Activated naive CD4-positive, alpha-beta T cell treated with anti-CD3 and anti-CD28 coated beads, Interleukin-2, amount 50 U/mL, for 72 hours (primary cell): ENCODE measurements around the gene ARVCF. TPM values are rescaled to one million over a fixed set of nuclear protein-coding genes. Genes with fewer than 3 reads are reported as not detected.

Experiments
- ATAC-seq, 2 donors: fragments of 150-1000 bp; cut with Tn5 transposase; 2 replicates each; pipeline ENCODE4 v1.10.0; 2021; ENCODE audit warnings: mild to moderate bottlenecking in 2 of 2, moderate library complexity in 2 of 2
- DNase-seq, 2 donors: peaks; one replicate each; pipeline ENCODE4 v3.0.0; 2021 to 2022; ENCODE audit warnings: low spot score in 2 of 2
- H3K27ac Mint-ChIP-seq, 2 donors: one replicate each; pipeline ENCODE4 v1.8.0; 2022; ENCODE audit warnings: mild to moderate bottlenecking in 2 of 2, mixed read lengths in 2 of 2
- H3K36me3 Mint-ChIP-seq, 2 donors: one replicate each; pipeline ENCODE4 v1.8.0; 2022; ENCODE audit warnings: mixed read lengths in 2 of 2
- H3K9me3 Mint-ChIP-seq, 2 donors: one replicate each; pipeline ENCODE4 v1.8.0; 2022; ENCODE audit warnings: mixed read lengths in 2 of 2
- total RNA-seq, 2 donors: library from RNA; stranded (reverse); gene quantifications; one replicate each; pipeline ENCODE4 v1.2.3, GENCODE V29; 2022

The ARVCF gene
- total RNA-seq, 2 donors from 2014 or later = 1.9 to 4.3 TPM

- Mint-ChIP-seq H3K36me3 (no peaks in the 10 kb centered on the region), H3K27ac (no peak overlapping the region), H3K9me3 (no peaks in the 10 kb centered on the region)
- DNase-seq = no peak
- no peak for ATAC-seq
These were observed 3.8 kb downstream of the ARVCF start for GRCh38 chr22:20012741-20013331.

- Mint-ChIP-seq H3K9me3 (no peaks in the 10 kb centered on the region), H3K27ac (peak overlapping the region in 1 of 2 donors; percentile 26), H3K36me3 (no peaks in the 10 kb centered on the region)
- DNase-seq = no peak
- ATAC-seq = no peak
These were observed 4.5 kb downstream of the ARVCF start for GRCh38 chr22:20011993-20012740.

- DNase-seq (no peak), ATAC-seq (no peak)
- Mint-ChIP-seq H3K27ac (peak overlapping the region in 1 of 2 donors; percentile 7), H3K9me3 (no peaks in the 10 kb centered on the region), H3K36me3 (no peaks in the 10 kb centered on the region)
These were observed 5.3 kb downstream of the ARVCF start for GRCh38 chr22:20011123-20011992.

- no peaks in the 10 kb centered on the region for H3K36me3 Mint-ChIP-seq
- ATAC-seq = peak in 1 of 2 donors; percentile 68
These were observed 6.1 kb downstream of the ARVCF start for GRCh38 chr22:20010307-20011122.

GRCh38 chr22:20009582-20010306 lies 6.9 kb downstream of the ARVCF start:
- Mint-ChIP-seq H3K27ac (peak overlapping the region in 1 of 2 donors; percentile 7), H3K9me3 (no peaks in the 10 kb centered on the region), H3K36me3 (no peaks in the 10 kb centered on the region)
- ATAC-seq (no peak), DNase-seq (no peak)

More at GRCh38 chr22:20010307-20011122, 6.1 kb downstream of the ARVCF start:
- peak overlapping the region in 1 of 2 donors; percentile 7 for H3K27ac Mint-ChIP-seq
- no peak for DNase-seq
- no peaks in the 10 kb centered on the region for H3K9me3 Mint-ChIP-seq

GRCh38 chr22:20009018-20009491 lies 7.6 kb downstream of the ARVCF start:
- H3K27ac Mint-ChIP-seq = peak overlapping the region in 1 of 2 donors; percentile 28
- no peak for ATAC-seq
- H3K9me3 Mint-ChIP-seq = no peaks in the 10 kb centered on the region
- no peak for DNase-seq
- H3K36me3 Mint-ChIP-seq = no peaks in the 10 kb centered on the region

- DNase-seq = no peak
- ATAC-seq = no peak
- H3K27ac Mint-ChIP-seq = peak overlapping the region in 1 of 2 donors; percentile 28
- H3K36me3 Mint-ChIP-seq = no peaks in the 10 kb centered on the region
- H3K9me3 Mint-ChIP-seq = peaks cover 3 to 4% of the 10 kb centered on the region in 2 donors
These were observed 8.2 kb downstream of the ARVCF start for GRCh38 chr22:20008221-20008995.

GRCh38 chr22:20004464-20004863 lies 12.2 kb downstream of the ARVCF start:
- Mint-ChIP-seq H3K36me3 (peaks cover 0 to 4% of the 10 kb centered on the region in 2 donors), H3K27ac (no peak overlapping the region), H3K9me3 (peaks cover 9 to 11% of the 10 kb centered on the region in 2 donors)
- ATAC-seq (no peak), DNase-seq (no peak)

- Mint-ChIP-seq H3K27ac (no peak overlapping the region), H3K9me3 (peaks cover 9 to 11% of the 10 kb centered on the region in 2 donors), H3K36me3 (peaks cover 0 to 4% of the 10 kb centered on the region in 2 donors)
- ATAC-seq = no peak
- DNase-seq = no peak
These were observed 13.3 kb downstream of the ARVCF start for GRCh38 chr22:20003304-20003703.

GRCh38 chr22:20002636-20003035 lies 14.0 kb downstream of the ARVCF start:
- no peak for ATAC-seq
- no peak for DNase-seq
- peaks cover 0 to 4% of the 10 kb centered on the region in 2 donors for H3K36me3 Mint-ChIP-seq
- no peak overlapping the region for H3K27ac Mint-ChIP-seq
- peaks cover 9 to 11% of the 10 kb centered on the region in 2 donors for H3K9me3 Mint-ChIP-seq

GRCh38 chr22:20002128-20002527 lies 14.5 kb downstream of the ARVCF start:
- ATAC-seq (no peak), DNase-seq (no peak)
- peaks cover 0 to 4% of the 10 kb centered on the region in 2 donors for H3K36me3 Mint-ChIP-seq
- H3K9me3 Mint-ChIP-seq = peaks cover 9 to 11% of the 10 kb centered on the region in 2 donors
- H3K27ac Mint-ChIP-seq = no peak overlapping the region

GRCh38 chr22:20001082-20001638 lies 15.5 kb downstream of the ARVCF start:
- no peak for DNase-seq
- ATAC-seq = no peak
- Mint-ChIP-seq H3K27ac (no peak overlapping the region), H3K36me3 (peaks cover 0 to 4% of the 10 kb centered on the region in 2 donors), H3K9me3 (peaks cover 9 to 11% of the 10 kb centered on the region in 2 donors)

GRCh38 chr22:20000246-20001081 lies 16.2 kb downstream of the ARVCF start:
- ATAC-seq (no peak), DNase-seq (no peak)
- Mint-ChIP-seq H3K9me3 (peaks cover 9 to 11% of the 10 kb centered on the region in 2 donors), H3K27ac (no peak overlapping the region), H3K36me3 (peaks cover 0 to 4% of the 10 kb centered on the region in 2 donors)
